Measurements from ENCODE around the gene CELA2B.

The CELA2B gene

GRCh38 chr1:15448877-15449462, 26.9 kb upstream of the CELA2B start (continued):
- no peak for TF ChIP-seq ARNTL (CRISPR knock-in tag; IDR thresholded peaks at IDR 0.05; ENCODE audit: borderline replicate concordance, low read depth)
- TF ChIP-seq OSR1 (CRISPR knock-in tag; IDR thresholded peaks at IDR 0.05) = no peak
- no peak for TF ChIP-seq TCF4 (CRISPR knock-in tag; IDR thresholded peaks at IDR 0.05; ENCODE audit: borderline replicate concordance)

- no peak for ATAC-seq
- TF ChIP-seq OSR1 (CRISPR knock-in tag; IDR thresholded peaks at IDR 0.05) = no peak
- no peak for TF ChIP-seq RARB (CRISPR knock-in tag; IDR thresholded peaks at IDR 0.05)
- TF ChIP-seq ZNF70 (CRISPR knock-in tag; IDR thresholded peaks at IDR 0.05) = no peak
- TF ChIP-seq ARNTL (CRISPR knock-in tag; IDR thresholded peaks at IDR 0.05; ENCODE audit: borderline replicate concordance, low read depth) = no peak
- no peak for TF ChIP-seq ZNF8 (CRISPR knock-in tag; IDR thresholded peaks at IDR 0.05)
- no peak for TF ChIP-seq BACH2 (CRISPR knock-in tag; IDR thresholded peaks at IDR 0.05; ENCODE audit: borderline replicate concordance)
- TF ChIP-seq CREB5 (CRISPR knock-in tag; IDR thresholded peaks at IDR 0.05; ENCODE audit: low read depth) = no peak
- no peak for TF ChIP-seq ZNF565 (CRISPR knock-in tag; conservative IDR thresholded peaks at IDR 0.05; ENCODE audit: low read depth)
Measured at GRCh38 chr1:15449567-15449966, 26.3 kb upstream of the CELA2B start.

- TF ChIP-seq ZNF565 (CRISPR knock-in tag; conservative IDR thresholded peaks at IDR 0.05; ENCODE audit: low read depth) (no peak), CSDC2 (CRISPR knock-in tag; IDR thresholded peaks at IDR 0.05) (no peak), PPARA (CRISPR knock-in tag; IDR thresholded peaks at IDR 0.05; ENCODE audit: borderline replicate concordance) (no peak), CSRNP3 (CRISPR knock-in tag; IDR thresholded peaks at IDR 0.05) (no peak), GLIS3 (CRISPR knock-in tag; IDR thresholded peaks at IDR 0.05) (no peak), TOX (CRISPR knock-in tag; IDR thresholded peaks at IDR 0.05; ENCODE audit: borderline replicate concordance) (no peak), ZFP3 (CRISPR knock-in tag; IDR thresholded peaks at IDR 0.05) (no peak), TCF4 (CRISPR knock-in tag; IDR thresholded peaks at IDR 0.05; ENCODE audit: borderline replicate concordance) (no peak), SNAI2 (CRISPR knock-in tag; IDR thresholded peaks at IDR 0.05) (no peak), ZNF70 (CRISPR knock-in tag; IDR thresholded peaks at IDR 0.05) (no peak), PATZ1 (CRISPR knock-in tag; IDR thresholded peaks at IDR 0.05; ENCODE audit: borderline replicate concordance) (no peak), ZNF8 (CRISPR knock-in tag; IDR thresholded peaks at IDR 0.05) (no peak), ARNTL (CRISPR knock-in tag; IDR thresholded peaks at IDR 0.05; ENCODE audit: borderline replicate concordance, low read depth) (no peak), ZFP30 (CRISPR knock-in tag; IDR thresholded peaks at IDR 0.05) (no peak), TSHZ2 (CRISPR knock-in tag; IDR thresholded peaks at IDR 0.05) (no peak), ESRRG (CRISPR knock-in tag; IDR thresholded peaks at IDR 0.05) (no peak), RARB (CRISPR knock-in tag; IDR thresholded peaks at IDR 0.05) (no peak)
- no peak for ATAC-seq
Measured at GRCh38 chr1:15451014-15451722, 24.7 kb upstream of the CELA2B start.

GRCh38 chr1:15452216-15452615, 23.7 kb upstream of the CELA2B start:
- ATAC-seq = no peak
- TF ChIP-seq BACH2 (CRISPR knock-in tag; IDR thresholded peaks at IDR 0.05; ENCODE audit: borderline replicate concordance) (no peak), TSHZ2 (CRISPR knock-in tag; IDR thresholded peaks at IDR 0.05) (no peak), ZNF70 (CRISPR knock-in tag; IDR thresholded peaks at IDR 0.05) (no peak), ZNF565 (CRISPR knock-in tag; conservative IDR thresholded peaks at IDR 0.05; ENCODE audit: low read depth) (no peak), CSDC2 (CRISPR knock-in tag; IDR thresholded peaks at IDR 0.05) (no peak), SNAI2 (CRISPR knock-in tag; IDR thresholded peaks at IDR 0.05) (no peak), CREB5 (CRISPR knock-in tag; IDR thresholded peaks at IDR 0.05; ENCODE audit: low read depth) (no peak)
